Endothelial cell of umbilical vein (primary cell): Measurements from ENCODE around the gene LAMB4. TPM values are rescaled to one million over a fixed set of nuclear protein-coding genes. Genes with fewer than 3 reads are reported as not detected.

Source experiments
- BruUV-seq: library from RNA; stranded (reverse); fragments of 400-500 nt; replicated peaks from 2 replicates; lab custom pipeline; 2021; lab: Mats Ljungman, UMichigan
- CTCF ChIA-PET: fragments of 300-600, 350-600 bp; sonication (Branson Sonifier 250); formaldehyde crosslinking; loops from one replicate; lab custom pipeline; 2021; ENCODE audit warnings: antibody characterized with exemption, inconsistent platforms; lab: Charles Lee
- POLR2A ChIA-PET: fragments of 300-600, 350-600 bp; sonication (Branson Sonifier 250); formaldehyde crosslinking; loops from one replicate; lab custom pipeline; 2021; ENCODE audit warnings: antibody characterized with exemption, inconsistent platforms; lab: Charles Lee
- DNase-seq: peaks from one replicate; pipeline ENCODE4 v3.0.0-alpha.2; 2011; ENCODE audit warnings: low read depth, low spot score
- FAIRE-seq: peaks from 2 replicates; lab custom pipeline; 2011; peaks lifted over from hg19 to GRCh38; lab: Jason Lieb, UNC
- H2AFZ ChIP-seq: 2 replicates; pipeline ENCODE4 v1.6.0; 2012; ENCODE audit warnings: low read depth, low read length, control low read depth, inconsistent platforms
- H3K27ac ChIP-seq: 2 replicates; pipeline ENCODE4 v1.5.1; 2011; ENCODE audit warnings: low read depth, mild to moderate bottlenecking, control low read depth, low read length, moderate library complexity; ENCODE audit not compliant: insufficient read depth
- H3K27me3 ChIP-seq, 2 experiments: 2 replicates each; pipeline versions ENCODE4 v1.6.0 to v1.6.1; 2011; ENCODE audit warnings: low read length in 2 of 2, mixed read lengths in 1 of 2; ENCODE audit not compliant: control insufficient read depth in 2 of 2, insufficient read depth in 2 of 2
- H3K36me3 ChIP-seq, 2 experiments: 2 replicates in 1 of 2; 3 replicates in 1 of 2; pipeline ENCODE4 v1.5.1; 2011; ENCODE audit warnings: low read length in 2 of 2, mild to moderate bottlenecking in 1 of 2, moderate library complexity in 1 of 2; ENCODE audit not compliant: control insufficient read depth in 2 of 2, insufficient read depth in 2 of 2; ENCODE audit errors: extremely low read depth in 1 of 2
- H3K4me1 ChIP-seq: 3 replicates; pipeline ENCODE4 v1.5.1; 2011; ENCODE audit warnings: mild to moderate bottlenecking, low read length; ENCODE audit not compliant: control insufficient read depth, insufficient read depth; ENCODE audit errors: extremely low read depth
- H3K4me2 ChIP-seq: 2 replicates; pipeline ENCODE4 v1.6.1; 2011; ENCODE audit warnings: low read length, control low read depth, mixed read lengths; ENCODE audit not compliant: insufficient read depth
- H3K4me3 ChIP-seq, 3 experiments: fragments of 200-600 bp in 1 of 3; sonication (generic), shearing (Covaris generic) in 1 of 3; replicated peaks in 1 of 3; 2 replicates each; pipeline ENCODE4 v1.5.1; 2011 to 2016; ENCODE audit warnings: control low read depth in 3 of 3, low read length in 3 of 3, mild to moderate bottlenecking in 2 of 3, inconsistent platforms in 1 of 3, low read depth in 1 of 3, moderate library complexity in 1 of 3; ENCODE audit not compliant: insufficient read depth in 1 of 3
- H3K79me2 ChIP-seq: 2 replicates; pipeline ENCODE4 v1.6.0; 2012; ENCODE audit warnings: low read length, inconsistent platforms; ENCODE audit not compliant: control insufficient read depth, insufficient read depth
- H3K9ac ChIP-seq: replicated peaks from 2 replicates; pipeline ENCODE3; 2011; ENCODE audit warnings: low read length, control low read depth; ENCODE audit not compliant: insufficient read depth; ENCODE audit errors: extremely low read depth
- H3K9me1 ChIP-seq: replicated peaks from 3 replicates; pipeline ENCODE4 v1.6.0; 2011; ENCODE audit warnings: mild to moderate bottlenecking, low read length; ENCODE audit not compliant: control insufficient read depth, insufficient read depth; ENCODE audit errors: extremely low read depth
- H3K9me3 ChIP-seq: replicated peaks from 2 replicates; pipeline ENCODE4 v1.5.1; 2012; ENCODE audit warnings: low read length, inconsistent platforms; ENCODE audit not compliant: control insufficient read depth, insufficient read depth
- H4K20me1 ChIP-seq: replicated peaks from 2 replicates; pipeline ENCODE3; 2011; ENCODE audit warnings: mild to moderate bottlenecking, low read length; ENCODE audit not compliant: control insufficient read depth, insufficient read depth; ENCODE audit errors: extremely low read depth
- EZH2 ChIP-seq: IDR thresholded peaks from 2 replicates; pipeline ENCODE4 v1.6.1; 2012; ENCODE audit warnings: borderline replicate concordance, low read depth, mild to moderate bottlenecking, moderate library complexity, low read length, inconsistent platforms; ENCODE audit not compliant: severe bottlenecking
- FOS ChIP-seq: IDR thresholded peaks from 2 replicates; pipeline ENCODE4 v1.6.1; 2011; ENCODE audit warnings: mild to moderate bottlenecking, low read length, moderate library complexity, borderline replicate concordance; ENCODE audit not compliant: insufficient read depth
- GATA2 ChIP-seq: IDR thresholded peaks from 2 replicates; pipeline ENCODE4 v1.7.0; 2011; ENCODE audit warnings: low read depth, mild to moderate bottlenecking, moderate library complexity, mixed read lengths, low read length; ENCODE audit not compliant: insufficient read length, insufficient read depth
- JUN ChIP-seq: IDR thresholded peaks from 2 replicates; pipeline ENCODE4 v1.6.1; 2011; ENCODE audit warnings: borderline replicate concordance, low read depth; ENCODE audit not compliant: insufficient read length, insufficient read depth
- MYC ChIP-seq: IDR thresholded peaks from one replicate; pipeline ENCODE4 v1.6.1; 2011; ENCODE audit warnings: mild to moderate bottlenecking, low read depth, low read length
- POLR2A ChIP-seq: IDR thresholded peaks from 2 replicates; pipeline ENCODE4 v1.6.1; 2012; ENCODE audit warnings: low read depth, mild to moderate bottlenecking, control low read depth, low read length
- POLR2AphosphoS5 ChIP-seq: IDR thresholded peaks from 2 replicates; pipeline ENCODE4 v1.6.1; 2012; ENCODE audit warnings: low read depth, mild to moderate bottlenecking, control low read depth, low read length, moderate library complexity; ENCODE audit not compliant: insufficient read depth
- dilution Hi-C: fragments of 300-500 bp; cut with MboI; formaldehyde crosslinking; loops from one replicate; pipeline ENCODE4 v1.15.0; 2019; ENCODE audit warnings: low sequenced_read_pairs; ENCODE audit not compliant: extremely low pct_ligation_motif_present
- intact Hi-C: fragments of 100-400 bp; cut with micrococcal nuclease; formaldehyde crosslinking; loops from one replicate; pipeline ENCODE4 v1.10.0; 2022
- polyA plus RNA-seq, 4 experiments: library from polyadenylated mRNA; depleted of rRNA in 3 of 4; stranded (reverse) in 3 of 4; unstranded in 1 of 4; fragments of >200 nt; gene quantifications; 2 replicates each; pipeline versions ENCODE4 v1.2.1 to v1.2.3, GENCODE V29; 2011 to 2012; ENCODE audit warnings: missing spikeins in 1 of 4
- total RNA-seq: library from RNA; stranded (reverse); gene quantifications from 2 replicates; pipeline ENCODE4 v1.2.3, GENCODE V29; 2021
- TF ChIP-seq, protein P1 (sequence below), 2 donors: IDR thresholded peaks; 1 replicate in 1 of 2; 2 replicates in 1 of 2; pipeline ENCODE4 v1.5.1; 2011; ENCODE audit warnings: low read length in 2 of 2, mild to moderate bottlenecking in 2 of 2, moderate library complexity in 2 of 2, control low read depth in 1 of 2, inconsistent platforms in 1 of 2, low read depth in 1 of 2; ENCODE audit not compliant: insufficient read depth in 1 of 2; ENCODE audit errors: extremely low read depth in 1 of 2
- TF ChIP-seq, protein P2 (sequence below): IDR thresholded peaks from 2 replicates; pipeline ENCODE4 v1.6.1; 2011; ENCODE audit not compliant: insufficient read depth, insufficient read length

LAMB4 gene
- total and polyA plus RNA-seq, 2 donors (not counting 3 experiments of a cell fraction or from before 2014, with no cell fraction given) = 0.15 to 0.20 TPM

DNA sequence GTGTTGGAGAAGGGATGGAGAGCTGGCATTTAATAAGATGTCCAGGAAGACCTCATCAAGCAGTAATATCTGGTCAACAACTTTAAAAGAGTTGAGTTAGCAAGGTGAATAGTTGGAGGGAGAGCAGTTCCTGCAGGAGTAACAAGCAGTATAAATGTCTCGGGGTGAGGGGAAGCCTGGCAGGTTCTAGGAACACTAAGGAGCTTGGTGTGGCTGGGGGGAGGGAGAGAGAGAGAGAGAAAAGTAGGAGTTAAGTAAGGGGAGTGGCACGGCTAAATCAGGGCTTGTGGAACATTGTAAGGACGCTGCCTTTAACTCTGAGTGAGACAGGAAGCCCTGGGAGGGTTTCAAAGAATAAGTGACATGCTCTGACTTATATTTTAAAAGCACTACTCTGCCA is 22.0 kb upstream of the LAMB4 start:
- BruUV-seq = no TSS peak
- TF ChIP-seq, protein P1, sequence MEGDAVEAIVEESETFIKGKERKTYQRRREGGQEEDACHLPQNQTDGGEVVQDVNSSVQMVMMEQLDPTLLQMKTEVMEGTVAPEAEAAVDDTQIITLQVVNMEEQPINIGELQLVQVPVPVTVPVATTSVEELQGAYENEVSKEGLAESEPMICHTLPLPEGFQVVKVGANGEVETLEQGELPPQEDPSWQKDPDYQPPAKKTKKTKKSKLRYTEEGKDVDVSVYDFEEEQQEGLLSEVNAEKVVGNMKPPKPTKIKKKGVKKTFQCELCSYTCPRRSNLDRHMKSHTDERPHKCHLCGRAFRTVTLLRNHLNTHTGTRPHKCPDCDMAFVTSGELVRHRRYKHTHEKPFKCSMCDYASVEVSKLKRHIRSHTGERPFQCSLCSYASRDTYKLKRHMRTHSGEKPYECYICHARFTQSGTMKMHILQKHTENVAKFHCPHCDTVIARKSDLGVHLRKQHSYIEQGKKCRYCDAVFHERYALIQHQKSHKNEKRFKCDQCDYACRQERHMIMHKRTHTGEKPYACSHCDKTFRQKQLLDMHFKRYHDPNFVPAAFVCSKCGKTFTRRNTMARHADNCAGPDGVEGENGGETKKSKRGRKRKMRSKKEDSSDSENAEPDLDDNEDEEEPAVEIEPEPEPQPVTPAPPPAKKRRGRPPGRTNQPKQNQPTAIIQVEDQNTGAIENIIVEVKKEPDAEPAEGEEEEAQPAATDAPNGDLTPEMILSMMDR (IDR thresholded peaks at IDR 0.05; ENCODE audit: extremely low read depth in 1 of 2, insufficient read depth in 1 of 2, low read depth in 1 of 2, low read length in 2 of 2) = no peak
- TF ChIP-seq JUN = no peak
- no peak for TF ChIP-seq FOS
- TF ChIP-seq POLR2AphosphoS5 = no peak
- no peak for TF ChIP-seq GATA2
- no peak for TF ChIP-seq MYC
- TF ChIP-seq EZH2 = no peak
- TF ChIP-seq, protein P2, sequence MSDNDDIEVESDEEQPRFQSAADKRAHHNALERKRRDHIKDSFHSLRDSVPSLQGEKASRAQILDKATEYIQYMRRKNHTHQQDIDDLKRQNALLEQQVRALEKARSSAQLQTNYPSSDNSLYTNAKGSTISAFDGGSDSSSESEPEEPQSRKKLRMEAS = no peak
- TF ChIP-seq POLR2A = no peak
- FAIRE-seq (no peak), DNase-seq (no peak)
- Histone ChIP-seq H3K4me3 (no peak overlapping the region), H3K27me3 (no peaks in the 10 kb centered on the region), H3K9me3 (no peaks in the 10 kb centered on the region), H3K27ac (no peak overlapping the region), H3K9me1 (no peaks in the 10 kb centered on the region), H3K79me2 (no peaks in the 10 kb centered on the region), H2AFZ (no peak overlapping the region), H3K9ac (no peak overlapping the region), H3K36me3 (peaks cover 0 to 4% of the 10 kb centered on the region in 2 experiments), H3K4me2 (no peak overlapping the region), H3K4me1 (no peaks in the 10 kb centered on the region), H4K20me1 (no peaks in the 10 kb centered on the region)
- ChIA-PET POLR2A (no interaction called here), CTCF (no interaction called here)
- dilution Hi-C loops = no loop called here
- intact Hi-C loops = no loop called here
